SK-N-MC (cell line): ENCODE data around the gene OPN1LW.

Experiments
- EZH2 ChIP-seq: fragments of 200-600 bp; sonication (generic); IDR thresholded peaks from one replicate; pipeline ENCODE4 v1.6.1; 2017; ENCODE audit warnings: antibody characterized with exemption
- FOXP2 ChIP-seq: optimal IDR thresholded peaks from 2 replicates; pipeline ENCODE3; 2011; ENCODE audit warnings: mild to moderate bottlenecking, moderate library complexity; ENCODE audit not compliant: insufficient read depth; ENCODE audit errors: extremely low read length, control extremely low read depth

GRCh38 chrX:154132366-154132765 lies 11.7 kb upstream of the OPN1LW start:
- TF ChIP-seq EZH2 (no peak), FOXP2 (no peak)
